OCI-LY7 (cell line): ENCODE measurements around the gene OARD1. TPM values are rescaled to one million over a fixed set of nuclear protein-coding genes. Genes with fewer than 3 reads are reported as not detected.

ENCODE experiments used
- BruUV-seq: library from RNA; stranded (reverse); fragments of 400-500 nt; replicated peaks from 2 replicates; lab custom pipeline; 2021; lab: Mats Ljungman, UMichigan
- CTCF ChIA-PET: fragments of 300-600 bp; sonication (Branson Sonifier 250); formaldehyde crosslinking; loops from one replicate; lab custom pipeline; 2022; ENCODE audit warnings: antibody characterized with exemption; ENCODE audit not compliant: unreplicated experiment; lab: Charles Lee
- POLR2A ChIA-PET: fragments of 300-600 bp; sonication (Branson Sonifier 250); formaldehyde crosslinking; loops from one replicate; lab custom pipeline; 2022; ENCODE audit warnings: antibody characterized with exemption; lab: Charles Lee
- DNase-seq: peaks from one replicate; pipeline ENCODE4 v3.0.0-alpha.2; 2015; ENCODE audit warnings: low spot score
- H2AFZ ChIP-seq: fragments of 200-600 bp; sonication (generic), shearing (Covaris generic); 2 replicates; pipeline ENCODE4 v1.6.1; 2014; ENCODE audit warnings: mild to moderate bottlenecking, antibody characterized with exemption, low read length, moderate library complexity
- H3K27ac ChIP-seq: fragments of 200-600 bp; sonication (generic); 2 replicates; pipeline ENCODE4 v1.5.1; 2014; ENCODE audit warnings: mixed run types, low read depth, mild to moderate bottlenecking, moderate library complexity, low read length, inconsistent platforms; ENCODE audit not compliant: poor library complexity, severe bottlenecking
- H3K36me3 ChIP-seq: fragments of 200-600 bp; sonication (generic); 2 replicates; pipeline ENCODE4 v1.6.1; 2014; ENCODE audit warnings: mild to moderate bottlenecking, antibody characterized with exemption, low read length, moderate library complexity, mixed read lengths; ENCODE audit not compliant: insufficient read depth
- H3K4me1 ChIP-seq: fragments of 200-600 bp; sonication (generic); 2 replicates; pipeline ENCODE4 v1.5.1; 2014; ENCODE audit warnings: mild to moderate bottlenecking, low read length; ENCODE audit not compliant: insufficient read depth, poor library complexity, severe bottlenecking
- H3K4me2 ChIP-seq: fragments of 200-600 bp; sonication (generic); 2 replicates; pipeline ENCODE4 v1.6.1; 2014; ENCODE audit warnings: mild to moderate bottlenecking, low read length
- H3K4me3 ChIP-seq: fragments of 200-600 bp; sonication (generic); 2 replicates; pipeline ENCODE4 v1.5.1; 2014; ENCODE audit warnings: mild to moderate bottlenecking, low read depth, low read length; ENCODE audit not compliant: poor library complexity, severe bottlenecking
- H3K79me2 ChIP-seq: fragments of 200-600 bp; sonication (generic); 2 replicates; pipeline ENCODE4 v1.6.1; 2016; ENCODE audit warnings: low read depth, mild to moderate bottlenecking, low read length, moderate library complexity, mixed read lengths; ENCODE audit not compliant: insufficient read depth
- H3K9me2 ChIP-seq: fragments of 200-600 bp; sonication (generic); 2 replicates; pipeline ENCODE4 v1.6.1; 2016; ENCODE audit warnings: mild to moderate bottlenecking, low read length, mixed read lengths; ENCODE audit not compliant: insufficient read depth
- H3K9me3 ChIP-seq: fragments of 200-600 bp; sonication (generic); 2 replicates; pipeline ENCODE4 v1.6.1; 2014; ENCODE audit warnings: mild to moderate bottlenecking, mixed run types, low read length, mixed read lengths
- H4K20me1 ChIP-seq: fragments of 200-600 bp; sonication (generic); 2 replicates; pipeline ENCODE4 v1.6.1; 2014; ENCODE audit warnings: mild to moderate bottlenecking, antibody characterized with exemption, low read length, moderate library complexity, mixed read lengths; ENCODE audit not compliant: insufficient read depth
- CTCF ChIP-seq: fragments of 200-600 bp; sonication (generic); conservative IDR thresholded peaks from 2 replicates; pipeline ENCODE4 v1.5.1; 2014; ENCODE audit warnings: mild to moderate bottlenecking, antibody characterized with exemption, low read length, moderate library complexity, mixed read lengths
- EZH2phosphoT487 ChIP-seq: fragments of 200-600 bp; sonication (generic); IDR thresholded peaks from 2 replicates; pipeline ENCODE4 v1.6.1; 2018; ENCODE audit warnings: low read depth, borderline replicate concordance, mild to moderate bottlenecking, mixed run types, antibody characterized with exemption, low read length, moderate library complexity, mixed read lengths
- intact Hi-C: fragments of 100-400 bp; cut with micrococcal nuclease; formaldehyde crosslinking; loops from one replicate; pipeline ENCODE4 v1.10.0; 2022; ENCODE audit not compliant: unreplicated experiment
- total RNA-seq, 2 experiments: library from RNA; depleted of rRNA in 1 of 2; stranded (reverse); fragments of >200 nt in 1 of 2; shearing (Covaris generic) in 1 of 2; gene quantifications; 2 replicates each; pipeline ENCODE4 v1.2.3, GENCODE V29; 2014 to 2022

The OARD1 gene
- total RNA-seq, 2 experiments from 2014 or later = 21.0 to 41.6 TPM

- CTCF ChIA-PET = no interaction called here
- BruUV-seq = no TSS peak
- intact Hi-C loops = no loop called here
- Histone ChIP-seq H3K79me2 (no peaks in the 10 kb centered on the region), H3K36me3 (no peaks in the 10 kb centered on the region), H3K27ac (no peak overlapping the region), H3K4me2 (no peak overlapping the region), H3K4me1 (no peaks in the 10 kb centered on the region), H3K4me3 (no peak overlapping the region), H4K20me1 (no peaks in the 10 kb centered on the region), H3K9me2 (no peaks in the 10 kb centered on the region), H3K9me3 (no peaks in the 10 kb centered on the region), H2AFZ (no peak overlapping the region)
- DNase-seq = no peak
- no peak for TF ChIP-seq CTCF
- no peak for TF ChIP-seq EZH2phosphoT487
- POLR2A ChIA-PET = interaction anchor here (0.7 to 1.0 kb wide), 3 partner anchors 17 to 493 kb away, joined by 3 to 5 read pairs (median 4); no protein-coding TSS in a partner anchor
Observed at GRCh38 chr6:41036186-41036585, 36.0 kb downstream of the OARD1 start.

GRCh38 chr6:41033776-41034175, 38.4 kb downstream of the OARD1 start:
- H3K4me2 ChIP-seq = no peak overlapping the region
- H3K79me2 ChIP-seq = no peaks in the 10 kb centered on the region
- CTCF ChIA-PET = no interaction called here
- H3K4me3 ChIP-seq = no peak overlapping the region
- TF ChIP-seq EZH2phosphoT487 (no peak), CTCF (no peak)
- POLR2A ChIA-PET = no interaction called here
- intact Hi-C loops = no loop called here
- BruUV-seq = no TSS peak
- H3K9me2 ChIP-seq = no peaks in the 10 kb centered on the region
- H3K27ac ChIP-seq = no peak overlapping the region
- H3K36me3 ChIP-seq = no peaks in the 10 kb centered on the region
- H3K9me3 ChIP-seq = no peaks in the 10 kb centered on the region
- no peak for DNase-seq
- peaks cover 4% of the 10 kb centered on the region for H3K4me1 ChIP-seq
- H2AFZ ChIP-seq = no peak overlapping the region
- H4K20me1 ChIP-seq = no peaks in the 10 kb centered on the region

- no peak overlapping the region for H3K27ac ChIP-seq
- TF ChIP-seq CTCF = no peak
- TF ChIP-seq EZH2phosphoT487 = no peak
- no peaks in the 10 kb centered on the region for H3K36me3 ChIP-seq
- H4K20me1 ChIP-seq = no peaks in the 10 kb centered on the region
- intact Hi-C loops = no loop called here
- peaks cover 12% of the 10 kb centered on the region for H3K4me1 ChIP-seq
- CTCF ChIA-PET = no interaction called here
- DNase-seq = no peak
- H3K4me2 ChIP-seq = no peak overlapping the region
- no peaks in the 10 kb centered on the region for H3K79me2 ChIP-seq
- no TSS peak for BruUV-seq
- no peaks in the 10 kb centered on the region for H3K9me2 ChIP-seq
- H3K4me3 ChIP-seq = no peak overlapping the region
- no peak overlapping the region for H2AFZ ChIP-seq
- POLR2A ChIA-PET = no interaction called here
- no peaks in the 10 kb centered on the region for H3K9me3 ChIP-seq
Observed at GRCh38 chr6:41032830-41033229, 39.3 kb downstream of the OARD1 start.
